B cell (primary cell): ENCODE measurements around the gene FHIP1B. TPM values are rescaled to one million over a fixed set of nuclear protein-coding genes. Genes with fewer than 3 reads are reported as not detected.
"Not testable (repeated sequence)": the region's sequence is repeated elsewhere in the genome, so short reads cannot be mapped to it uniquely, and the experiment has no call there.

Experiments used
- ATAC-seq: fragments of 200-7000 bp; cut with Tn5 transposase; one replicate; pipeline ENCODE4 v1.10.0; 2021; ENCODE audit warnings: low read depth, mild to moderate bottlenecking, moderate number of reproducible peaks, moderate library complexity
- CTCF ChIA-PET: fragments of 350-600 bp; sonication (Branson Sonifier 250); formaldehyde crosslinking; loops from one replicate; lab custom pipeline; 2021; ENCODE audit warnings: antibody characterized with exemption, inconsistent platforms; lab: Charles Lee
- POLR2A ChIA-PET: fragments of 350-600 bp; sonication (Branson Sonifier 250); formaldehyde crosslinking; loops from one replicate; lab custom pipeline; 2021; ENCODE audit warnings: antibody characterized with exemption; lab: Charles Lee
- DNase-seq: peaks from one replicate; pipeline ENCODE4 v3.0.0; 2013
- H2AFZ ChIP-seq: 2 replicates; pipeline ENCODE4 v1.6.1; 2012; ENCODE audit warnings: mild to moderate bottlenecking, low read depth, low read length; ENCODE audit not compliant: insufficient read depth, poor library complexity, severe bottlenecking
- H3K27ac ChIP-seq, 2 donors: 1 replicate in 1 of 2; 2 replicates in 1 of 2; pipeline ENCODE4 v1.5.1; 2012 to 2013; ENCODE audit warnings: low read length in 2 of 2, mild to moderate bottlenecking in 2 of 2, moderate library complexity in 1 of 2
- H3K27me3 ChIP-seq, 4 experiments: fragments of 200-600 bp in 1 of 4; sonication (generic) in 1 of 4; replicated peaks in 1 of 4; 1 replicate in 2 of 4; 2 replicates in 2 of 4; pipeline versions ENCODE4 v1.6.1 to v1.7.0; 2013 to 2016; ENCODE audit warnings: low read length in 3 of 4, mild to moderate bottlenecking in 2 of 4, mixed read lengths in 1 of 4, moderate library complexity in 1 of 4; ENCODE audit not compliant: insufficient read depth in 4 of 4, control insufficient read depth in 3 of 4; ENCODE audit errors: control extremely low read depth in 1 of 4
- H3K36me3 ChIP-seq, 2 experiments: replicated peaks in 1 of 2; 1 replicate in 1 of 2; 2 replicates in 1 of 2; pipeline versions ENCODE4 v1.6.1 to v1.7.1; 2013; ENCODE audit warnings: low read length in 1 of 2; ENCODE audit not compliant: insufficient read depth in 2 of 2, control insufficient read depth in 1 of 2; ENCODE audit errors: control extremely low read depth in 1 of 2, extremely low read depth in 1 of 2
- H3K4me1 ChIP-seq, 2 donors: fragments of 200-600 bp in 1 of 2; sonication (generic) in 1 of 2; 1 replicate in 1 of 2; 2 replicates in 1 of 2; pipeline versions ENCODE4 v1.5.1 to v1.6.1; 2013 to 2017; ENCODE audit warnings: low read length in 2 of 2; ENCODE audit not compliant: control insufficient read depth in 2 of 2, insufficient read depth in 2 of 2
- H3K4me2 ChIP-seq: replicated peaks from 2 replicates; pipeline ENCODE3; 2012; ENCODE audit warnings: mild to moderate bottlenecking, low read depth, low read length; ENCODE audit not compliant: poor library complexity, severe bottlenecking
- H3K4me3 ChIP-seq, 5 experiments: fragments of 200-600 bp in 1 of 5; sonication (generic) in 1 of 5; 1 replicate in 3 of 5; 2 replicates in 2 of 5; pipeline versions ENCODE4 v1.5.1 to v1.7.0; 2011 to 2016; ENCODE audit warnings: low read length in 4 of 5, mild to moderate bottlenecking in 4 of 5, low read depth in 2 of 5, control low read depth in 1 of 5, moderate library complexity in 1 of 5; ENCODE audit not compliant: insufficient read depth in 1 of 5; ENCODE audit errors: control extremely low read depth in 1 of 5, extremely low read depth in 1 of 5
- H3K79me2 ChIP-seq: fragments of 200-600 bp; sonication (generic); one replicate; pipeline ENCODE4 v1.6.0; 2016; ENCODE audit warnings: low read length; ENCODE audit not compliant: control insufficient read depth, insufficient read depth
- H3K9ac ChIP-seq: fragments of 200-600 bp; sonication (generic); 2 replicates; pipeline ENCODE4 v1.6.1; 2017; ENCODE audit warnings: mild to moderate bottlenecking, low read length, moderate library complexity
- H3K9me3 ChIP-seq, 3 donors: one replicate each; pipeline versions ENCODE4 v1.6.1 to v1.7.1; 2013; ENCODE audit warnings: low read length in 2 of 3; ENCODE audit not compliant: control insufficient read depth in 2 of 3, insufficient read depth in 1 of 3; ENCODE audit errors: control extremely low read depth in 1 of 3
- H4K20me1 ChIP-seq: 2 replicates; pipeline ENCODE4 v1.6.0; 2012; ENCODE audit warnings: mild to moderate bottlenecking, low read length; ENCODE audit not compliant: insufficient read depth, control insufficient read depth, poor library complexity, severe bottlenecking
- H3K27ac Mint-ChIP-seq: one replicate; pipeline ENCODE4 v1.8.0; 2021; ENCODE audit warnings: mixed read lengths
- H3K27me3 Mint-ChIP-seq: one replicate; pipeline ENCODE4 v1.8.0; 2021; ENCODE audit warnings: mixed read lengths
- H3K4me1 Mint-ChIP-seq: one replicate; pipeline ENCODE4 v1.8.0; 2021; ENCODE audit warnings: mixed read lengths
- H3K4me3 Mint-ChIP-seq: one replicate; pipeline ENCODE4 v1.8.0; 2021; ENCODE audit warnings: mixed read lengths
- H3K9me3 Mint-ChIP-seq: one replicate; pipeline ENCODE4 v1.8.0; 2022; ENCODE audit warnings: mixed read lengths; ENCODE audit not compliant: insufficient read depth
- CTCF ChIP-seq: fragments of 200-600 bp; IDR thresholded peaks from one replicate; pipeline ENCODE4 v1.8.0; 2022; ENCODE audit warnings: antibody characterized with exemption, mild to moderate bottlenecking
- EZH2 ChIP-seq: IDR thresholded peaks from 2 replicates; pipeline ENCODE4 v1.6.1; 2012; ENCODE audit warnings: borderline replicate concordance, low read depth, mild to moderate bottlenecking, moderate library complexity, low read length; ENCODE audit not compliant: insufficient read depth, poor library complexity, severe bottlenecking
- WGBS: methylation state at CpG from one replicate; pipeline ENCODE4 v1.1.5; 2013; ENCODE audit warnings: missing lambda C conversion rate; ENCODE audit not compliant: insufficient coverage; 5-methylcytosine and 5-hydroxymethylcytosine counted together
- intact Hi-C: fragments of 100-400 bp; cut with micrococcal nuclease; formaldehyde crosslinking; loops from one replicate; pipeline ENCODE4 v1.10.0; 2022
- polyA plus RNA-seq: library from polyadenylated mRNA; depleted of rRNA; stranded (reverse); fragments of >200 nt; gene quantifications from 2 replicates; pipeline ENCODE4 v1.2.3, GENCODE V29; 2012
- total RNA-seq, 2 donors: library from RNA; stranded (reverse); fragments of 120-200 nt in 1 of 2; gene quantifications; 1 replicate in 1 of 2; 2 replicates in 1 of 2; pipeline versions ENCODE4 v1.2.3 to v1.2.4, GENCODE V29; 2013 to 2022

The FHIP1B gene
- total and polyA plus RNA-seq, 2 donors (not counting 1 experiment from before 2014, with no cell fraction given): 37.1 to 44.1 TPM

DNA sequence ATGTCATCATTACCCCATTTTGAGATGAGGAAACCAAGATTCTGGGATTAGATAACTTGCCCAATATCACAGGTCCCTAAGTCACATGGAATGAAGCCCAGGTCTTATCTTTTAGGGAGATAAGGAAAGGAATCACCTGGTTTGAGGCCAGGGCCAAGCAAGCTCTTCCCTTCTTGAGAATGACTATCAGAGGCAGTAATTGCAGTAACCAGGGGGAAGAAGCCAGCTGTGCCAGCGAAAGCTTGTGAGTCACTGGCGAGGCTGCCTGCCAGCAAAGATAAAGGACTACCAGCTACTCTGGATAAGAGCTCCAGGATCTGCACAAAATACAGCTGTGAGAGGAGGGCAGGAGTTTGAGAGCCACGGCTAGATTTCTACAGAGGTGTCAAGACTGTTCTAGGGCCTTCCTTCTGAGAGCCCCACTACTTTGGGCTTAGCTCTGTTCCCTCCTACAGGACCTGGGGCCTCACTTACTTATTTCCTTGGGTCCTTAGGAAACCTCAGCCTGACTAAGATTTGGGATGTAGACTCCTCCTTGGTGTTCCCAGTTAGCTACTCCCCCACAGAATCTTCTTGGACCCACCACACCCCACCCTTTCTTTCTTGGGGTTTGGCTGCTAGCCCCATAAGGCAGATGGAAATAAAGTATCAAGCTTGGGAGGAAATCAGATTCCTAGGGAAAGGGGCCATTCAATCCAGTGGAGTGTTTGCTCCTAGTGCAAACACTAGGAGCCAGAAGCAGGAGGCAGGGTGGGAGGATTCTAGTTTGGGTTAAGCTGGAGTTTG is 15.5 kb upstream of the FHIP1B start:
- H3K9me3 ChIP-seq: peaks cover 0 to 3% (median 0%) of the 10 kb centered on the region in 3 donors
- H3K27me3 Mint-ChIP-seq: peaks cover 3% of the 10 kb centered on the region
- no peaks in the 10 kb centered on the region for H3K4me1 Mint-ChIP-seq
- H2AFZ ChIP-seq: no peak overlapping the region
- no peak overlapping the region for H3K4me3 ChIP-seq
- H3K4me3 Mint-ChIP-seq: no peak overlapping the region
- no peaks in the 10 kb centered on the region for H3K9me3 Mint-ChIP-seq
- no peak overlapping the region for H3K27ac Mint-ChIP-seq
- no peak overlapping the region for H3K9ac ChIP-seq
- H3K36me3 ChIP-seq: no peaks in the 10 kb centered on the region
- POLR2A ChIA-PET: no interaction called here
- TF ChIP-seq CTCF: no peak
- no peak for TF ChIP-seq EZH2
- no peaks in the 10 kb centered on the region for H4K20me1 ChIP-seq
- no peak overlapping the region for H3K4me2 ChIP-seq
- CTCF ChIA-PET: interaction anchor here (1.0 to 2.8 kb wide), 4 partner anchors 11 to 129 kb away, joined by 3 to 20 read pairs (median 4); no protein-coding TSS in a partner anchor
- 73% methylated on average over 3 of the region's 3 CpGs for WGBS
- H3K27ac ChIP-seq: no peak overlapping the region
- DNase-seq (no peak), ATAC-seq (no peak)
- H3K4me1 ChIP-seq: no peaks in the 10 kb centered on the region
- no peaks in the 10 kb centered on the region for H3K79me2 ChIP-seq
- intact Hi-C loops: loop anchor here (5.0 kb wide), 1 partner anchor 102 kb away; no protein-coding TSS in a partner anchor
- peaks cover 0 to 7% (median 0%) of the 10 kb centered on the region in 4 experiments for H3K27me3 ChIP-seq

GRCh38 chr11:6248897-6249296 is 14.5 kb upstream of the FHIP1B start:
- H3K4me2 ChIP-seq, H4K20me1 ChIP-seq, intact Hi-C loops, H3K27ac ChIP-seq, H3K36me3 ChIP-seq, H3K9me3 ChIP-seq, H3K4me3 ChIP-seq, POLR2A ChIA-PET, H3K9ac ChIP-seq, H3K79me2 ChIP-seq, ATAC-seq, DNase-seq, H3K4me3 Mint-ChIP-seq, H3K4me1 ChIP-seq, H2AFZ ChIP-seq, H3K27me3 ChIP-seq, H3K4me1 Mint-ChIP-seq, H3K27ac Mint-ChIP-seq, H3K9me3 Mint-ChIP-seq: not testable (repeated sequence)
- H3K27me3 Mint-ChIP-seq: peaks cover 10% of the 10 kb centered on the region
- 65% methylated on average over 2 of the region's 3 CpGs for WGBS
- CTCF ChIA-PET: interaction anchor here (0.7 kb wide), 1 partner anchor 546 kb away, joined by 3 read pairs; no protein-coding TSS in a partner anchor
